BJ (cell line): ENCODE data around the gene HNF1B. TPM values are rescaled to one million over a fixed set of nuclear protein-coding genes. Genes with fewer than 3 reads are reported as not detected.

Experiments used
- CTCF ChIA-PET: fragments of 350-600 bp; formaldehyde crosslinking; extraction: SDS; loops from one replicate; lab custom pipeline; 2021; ENCODE audit warnings: antibody characterized with exemption, inconsistent platforms; lab: Yijun Ruan, JAX
- POLR2A ChIA-PET: fragments of 300-600 bp; sonication (Branson Sonifier 250); formaldehyde crosslinking; extraction: SDS; loops from one replicate; lab custom pipeline; 2021; ENCODE audit warnings: antibody characterized with exemption; lab: Charles Lee
- DNase-seq: peaks from one replicate; pipeline ENCODE4 v3.0.0-alpha.2; 2011; ENCODE audit warnings: low read depth
- H3K27me3 ChIP-seq: 2 replicates; pipeline ENCODE4 v1.6.0; 2011; ENCODE audit warnings: low read length; ENCODE audit not compliant: control insufficient read depth, insufficient read depth
- H3K36me3 ChIP-seq: 2 replicates; pipeline ENCODE4 v1.5.1; 2011; ENCODE audit warnings: low read length; ENCODE audit not compliant: control insufficient read depth, insufficient read depth
- H3K4me3 ChIP-seq: 2 replicates; pipeline ENCODE4 v1.5.1; 2011; ENCODE audit warnings: low read depth, mild to moderate bottlenecking, control low read depth, low read length
- polyA plus RNA-seq: library from polyadenylated mRNA; depleted of rRNA; stranded (reverse); fragments of >200 nt; gene quantifications from 2 replicates; pipeline ENCODE4 v1.2.3, GENCODE V29; 2011
- TF ChIP-seq, protein P1 (sequence below): IDR thresholded peaks from 2 replicates; pipeline ENCODE4 v1.5.1; 2011; ENCODE audit warnings: low read depth, mild to moderate bottlenecking, control low read depth, inconsistent platforms, low read length, moderate library complexity; ENCODE audit not compliant: insufficient read depth

HNF1B gene
- polyA plus RNA-seq, 1 experiment, result not detected

DNA sequence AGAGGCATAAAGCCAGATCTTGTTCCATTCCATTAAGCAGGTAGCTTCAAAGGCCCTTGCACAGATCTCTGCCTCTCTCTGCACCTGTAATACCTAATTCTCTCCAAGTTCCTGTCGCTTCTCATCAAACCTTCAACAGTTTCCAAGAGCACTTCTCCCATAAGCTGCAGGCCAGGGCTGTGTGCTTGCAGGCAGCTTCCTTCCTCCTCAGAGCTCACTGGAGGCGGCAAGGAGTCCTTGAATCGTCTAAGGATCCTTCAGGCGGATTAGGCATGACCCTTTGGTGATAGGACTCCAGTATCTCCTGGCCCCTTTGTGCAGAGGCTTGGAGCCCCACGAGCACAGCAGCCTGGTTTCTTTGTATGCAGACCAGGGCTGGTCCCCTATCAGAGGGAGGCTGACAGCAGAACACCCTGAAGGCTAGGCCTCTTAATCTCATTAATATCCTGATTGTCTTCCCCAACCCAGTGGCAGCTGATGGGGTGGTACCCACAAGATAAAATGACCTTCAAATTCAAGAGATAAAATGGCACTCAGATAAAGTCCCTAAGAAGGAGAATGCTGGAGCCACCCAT, 19.8 kb downstream of the HNF1B start:
- TF ChIP-seq, protein P1, sequence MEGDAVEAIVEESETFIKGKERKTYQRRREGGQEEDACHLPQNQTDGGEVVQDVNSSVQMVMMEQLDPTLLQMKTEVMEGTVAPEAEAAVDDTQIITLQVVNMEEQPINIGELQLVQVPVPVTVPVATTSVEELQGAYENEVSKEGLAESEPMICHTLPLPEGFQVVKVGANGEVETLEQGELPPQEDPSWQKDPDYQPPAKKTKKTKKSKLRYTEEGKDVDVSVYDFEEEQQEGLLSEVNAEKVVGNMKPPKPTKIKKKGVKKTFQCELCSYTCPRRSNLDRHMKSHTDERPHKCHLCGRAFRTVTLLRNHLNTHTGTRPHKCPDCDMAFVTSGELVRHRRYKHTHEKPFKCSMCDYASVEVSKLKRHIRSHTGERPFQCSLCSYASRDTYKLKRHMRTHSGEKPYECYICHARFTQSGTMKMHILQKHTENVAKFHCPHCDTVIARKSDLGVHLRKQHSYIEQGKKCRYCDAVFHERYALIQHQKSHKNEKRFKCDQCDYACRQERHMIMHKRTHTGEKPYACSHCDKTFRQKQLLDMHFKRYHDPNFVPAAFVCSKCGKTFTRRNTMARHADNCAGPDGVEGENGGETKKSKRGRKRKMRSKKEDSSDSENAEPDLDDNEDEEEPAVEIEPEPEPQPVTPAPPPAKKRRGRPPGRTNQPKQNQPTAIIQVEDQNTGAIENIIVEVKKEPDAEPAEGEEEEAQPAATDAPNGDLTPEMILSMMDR, result no peak
- H3K36me3 ChIP-seq, result no peaks in the 10 kb centered on the region
- H3K27me3 ChIP-seq, result no peaks in the 10 kb centered on the region
- DNase-seq, result no peak
- ChIA-PET POLR2A (no interaction called here), CTCF (no interaction called here)
- no peak overlapping the region for H3K4me3 ChIP-seq

DNA sequence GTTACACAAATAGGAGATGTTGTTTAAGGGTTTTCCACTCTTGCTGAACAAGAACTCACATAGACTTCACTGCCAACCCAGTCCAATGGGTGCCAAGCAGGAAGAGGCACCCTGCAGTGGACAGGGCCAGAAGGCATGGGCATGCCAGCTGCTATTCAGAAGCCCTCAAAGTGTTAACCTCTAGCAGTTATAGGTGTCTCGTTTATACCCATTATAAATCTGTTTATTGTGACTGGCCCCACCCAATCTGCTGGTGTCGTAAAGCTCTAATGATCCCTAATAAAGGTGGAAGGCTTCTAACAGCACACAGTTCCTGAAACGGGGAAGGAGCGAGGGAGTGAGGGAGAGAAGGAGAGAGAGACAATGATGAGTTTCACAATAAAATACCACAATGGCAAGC, 23.9 kb downstream of the HNF1B start:
- H3K4me3 ChIP-seq, result no peak overlapping the region
- TF ChIP-seq, protein P1, result no peak
- CTCF ChIA-PET, result interaction anchor here (1.6 kb wide), 1 partner anchor 9 kb away, joined by 5 read pairs; no protein-coding TSS in a partner anchor
- POLR2A ChIA-PET, result no interaction called here
- H3K27me3 ChIP-seq, result no peaks in the 10 kb centered on the region
- no peak for DNase-seq
- no peaks in the 10 kb centered on the region for H3K36me3 ChIP-seq

DNA sequence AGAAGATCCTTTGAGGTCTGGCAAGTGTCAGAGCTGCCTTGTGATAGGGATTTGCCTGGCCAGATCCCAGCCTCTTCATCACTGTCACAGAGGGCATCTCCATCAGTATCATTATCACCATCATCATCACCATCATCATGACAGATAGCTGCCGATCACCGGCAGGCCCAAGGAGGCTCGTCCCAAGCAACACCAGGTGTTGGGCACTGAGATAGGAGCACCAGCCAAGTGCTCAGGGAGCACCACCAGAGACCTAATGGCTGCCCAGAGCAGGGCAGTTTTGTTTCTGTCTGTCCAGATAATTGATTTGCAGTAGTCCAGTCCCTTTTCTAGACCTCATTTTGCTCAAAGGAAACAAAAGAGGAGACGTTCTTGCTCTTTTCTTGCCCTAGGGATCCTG, 25.0 kb downstream of the HNF1B start:
- no peaks in the 10 kb centered on the region for H3K36me3 ChIP-seq
- no peak overlapping the region for H3K4me3 ChIP-seq
- POLR2A ChIA-PET, result no interaction called here
- CTCF ChIA-PET, result interaction anchor here (1.6 kb wide), 1 partner anchor 8 kb away, joined by 5 read pairs; no protein-coding TSS in a partner anchor
- H3K27me3 ChIP-seq, result no peaks in the 10 kb centered on the region
- TF ChIP-seq, protein P1, result no peak
- no peak for DNase-seq

DNA sequence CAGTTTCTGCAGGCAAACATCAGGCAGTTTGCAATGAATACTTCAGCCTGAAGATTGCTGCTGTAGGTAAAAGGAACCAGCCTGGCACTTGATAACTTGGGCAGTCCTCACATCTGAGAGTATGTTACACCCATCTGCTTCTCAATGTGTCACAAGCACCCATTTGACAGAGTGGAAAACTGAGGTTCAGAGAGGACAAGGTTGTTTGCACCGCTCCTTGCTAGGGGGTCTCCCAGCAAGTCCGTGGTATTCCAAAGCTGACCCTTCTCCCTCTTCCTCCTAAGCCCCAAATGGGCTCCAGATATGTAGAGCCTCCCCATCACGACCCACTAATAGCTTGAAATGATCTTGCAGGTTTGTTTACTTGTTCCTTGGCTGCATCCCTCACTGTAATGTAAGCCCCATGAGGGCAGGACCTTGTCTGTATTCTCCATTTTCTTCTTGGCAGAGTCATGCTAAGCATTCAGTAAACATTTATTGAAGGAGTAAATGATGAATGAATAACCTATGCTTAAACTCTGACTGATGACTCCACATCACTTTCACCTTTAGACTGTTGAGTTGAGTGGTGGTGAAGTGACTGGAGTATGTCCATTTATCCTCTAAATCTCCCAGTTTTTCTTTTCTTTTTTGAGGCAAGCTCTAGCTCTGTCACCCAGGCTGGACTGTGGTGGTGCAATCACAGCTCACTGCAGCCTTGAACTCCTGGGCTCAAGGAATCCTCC, 26.4 kb downstream of the HNF1B start:
- POLR2A ChIA-PET, result no interaction called here
- CTCF ChIA-PET, result interaction anchor here (1.0 to 1.1 kb wide), 2 partner anchors 15 to 16 kb away, joined by 3 read pairs; no protein-coding TSS in a partner anchor
- DNase-seq, result no peak
- TF ChIP-seq, protein P1, result no peak
- no peaks in the 10 kb centered on the region for H3K36me3 ChIP-seq
- peaks cover 1% of the 10 kb centered on the region; the same call in 1 of the 2 replicates for H3K27me3 ChIP-seq
- no peak overlapping the region for H3K4me3 ChIP-seq

DNA sequence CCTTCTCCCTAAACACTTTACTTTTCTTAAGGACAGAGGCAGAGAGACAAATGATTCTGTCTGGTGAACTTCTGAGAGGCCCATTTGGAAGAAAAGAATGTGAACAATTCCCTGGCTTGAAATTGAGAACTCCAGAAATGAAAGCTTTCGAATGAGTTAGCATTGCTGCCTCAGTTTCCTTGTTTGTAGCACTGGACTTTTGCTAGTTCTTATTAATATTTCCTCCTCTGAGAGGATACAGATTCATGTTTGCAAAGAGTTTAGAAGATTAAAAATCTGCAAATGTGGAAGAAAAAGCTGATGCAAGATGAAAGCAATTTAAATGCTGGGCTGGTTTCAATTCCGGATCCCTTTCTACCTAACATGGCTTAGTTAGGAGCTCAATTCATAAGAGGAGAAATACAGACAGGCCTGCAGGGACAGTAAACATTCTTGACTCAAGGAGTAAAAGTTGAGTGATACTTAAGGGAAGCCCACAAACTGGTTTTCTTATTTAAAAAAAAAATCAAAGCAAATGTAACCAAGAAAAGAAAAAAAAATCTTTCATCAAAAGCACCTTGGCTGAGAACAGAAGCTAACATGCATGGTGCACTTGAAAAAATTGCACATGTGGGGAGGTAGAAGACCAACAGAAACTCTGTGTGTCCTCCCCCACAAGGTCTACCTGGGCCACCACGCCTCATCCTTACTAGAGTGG, 27.1 kb downstream of the HNF1B start:
- CTCF ChIA-PET, result interaction anchor here (0.8 to 1.1 kb wide), 4 partner anchors 14 to 305 kb away, joined by 3 read pairs; no protein-coding TSS in a partner anchor
- no peak overlapping the region for H3K4me3 ChIP-seq

More for the DNA sequence above, 27.1 kb downstream of the HNF1B start:
- no peaks in the 10 kb centered on the region for H3K36me3 ChIP-seq
- TF ChIP-seq, protein P1, result no peak
- DNase-seq, result no peak
- H3K27me3 ChIP-seq, result peaks cover 1% of the 10 kb centered on the region; the same call in 1 of the 2 replicates
- POLR2A ChIA-PET, result interaction anchor here (0.7 kb wide), 1 partner anchor 110 kb away, joined by 6 read pairs; no protein-coding TSS in a partner anchor
